Measurements from ENCODE around the gene LTO1.

- TF ChIP-seq POLR2AphosphoS2 (conservative IDR thresholded peaks at IDR 0.05; ENCODE audit: low read length) (no peak), CTCF (IDR thresholded peaks at IDR 0.05) (no peak), GATA3 (IDR thresholded peaks at IDR 0.05; ENCODE audit: borderline replicate concordance) (no peak), ZFP36 (IDR thresholded peaks at IDR 0.05; ENCODE audit: borderline replicate concordance, partially characterized antibody) (no peak), POLR2A (IDR thresholded peaks at IDR 0.05; ENCODE audit: low read length) (no peak)
Measured at GRCh38 chr11:69691463-69691862, 16.3 kb upstream of the LTO1 start.

All from A549 (cell line).